ENCODE measurements around the gene ZNF791. TPM values are rescaled to one million over a fixed set of nuclear protein-coding genes. Genes with fewer than 3 reads are reported as not detected.
"Not testable (repeated sequence)": the region's sequence is repeated elsewhere in the genome, so short reads cannot be mapped to it uniquely, and the experiment has no call there.

ZNF791 gene
- total RNA-seq, 1 experiment from 2014 or later = 21.4 TPM

GRCh38 chr19:12672744-12673143 lies 62.0 kb downstream of the ZNF791 start:
- peaks cover 20% of the 10 kb centered on the region for H3K4me1 ChIP-seq (ENCODE audit: low read length)
- no peaks in the 10 kb centered on the region for H3K27me3 ChIP-seq (ENCODE audit: low read length)
- H3K27ac ChIP-seq (ENCODE audit: low read length) = no peak overlapping the region
- H3K9me3 ChIP-seq (ENCODE audit: low read length) = no peaks in the 10 kb centered on the region
- H4K20me1 ChIP-seq (ENCODE audit: insufficient read depth, low read depth, low read length) = no peaks in the 10 kb centered on the region
- no peak for DNase-seq
- no peak overlapping the region for H3K4me3 ChIP-seq (ENCODE audit: low read length)
- H3K79me2 ChIP-seq (ENCODE audit: low read length) = peaks cover 36% of the 10 kb centered on the region
- no peaks in the 10 kb centered on the region for H3K9me2 ChIP-seq (replicated peaks; ENCODE audit: insufficient read depth, low read length)
- peaks cover 17% of the 10 kb centered on the region for H3K36me3 ChIP-seq (ENCODE audit: insufficient read depth, low read length)
- H2AFZ ChIP-seq (ENCODE audit: low read length) = no peak overlapping the region
- no peak overlapping the region for H3K4me2 ChIP-seq (ENCODE audit: low read depth, low read length, poor library complexity, severe bottlenecking)
- H3K9ac ChIP-seq (ENCODE audit: low read length) = no peak overlapping the region

GRCh38 chr19:12675399-12675798 lies 64.7 kb downstream of the ZNF791 start:
- no peak overlapping the region for H3K9ac ChIP-seq (ENCODE audit: low read length)
- DNase-seq = no peak
- H3K36me3 ChIP-seq (ENCODE audit: insufficient read depth, low read length) = peaks cover 28% of the 10 kb centered on the region

GRCh38 chr19:12675940-12676339 lies 65.2 kb downstream of the ZNF791 start:
- Histone ChIP-seq H2AFZ (ENCODE audit: low read length) (no peak overlapping the region), H4K20me1 (ENCODE audit: insufficient read depth, low read depth, low read length) (no peaks in the 10 kb centered on the region), H3K9me3 (ENCODE audit: low read length) (no peaks in the 10 kb centered on the region), H3K4me1 (ENCODE audit: low read length) (peaks cover 6% of the 10 kb centered on the region), H3K36me3 (ENCODE audit: insufficient read depth, low read length) (peaks cover 28% of the 10 kb centered on the region), H3K4me2 (ENCODE audit: low read depth, low read length, poor library complexity, severe bottlenecking) (no peak overlapping the region), H3K4me3 (ENCODE audit: low read length) (no peak overlapping the region), H3K27ac (ENCODE audit: low read length) (no peak overlapping the region), H3K9ac (ENCODE audit: low read length) (no peak overlapping the region), H3K9me2 (replicated peaks; ENCODE audit: insufficient read depth, low read length) (no peaks in the 10 kb centered on the region), H3K79me2 (ENCODE audit: low read length) (peaks cover 23% of the 10 kb centered on the region), H3K27me3 (ENCODE audit: low read length) (no peaks in the 10 kb centered on the region)
- no peak for DNase-seq

More at GRCh38 chr19:12675399-12675798, 64.7 kb downstream of the ZNF791 start:
- H3K4me1 ChIP-seq (ENCODE audit: low read length) = peaks cover 10% of the 10 kb centered on the region
- no peaks in the 10 kb centered on the region for H3K27me3 ChIP-seq (ENCODE audit: low read length)
- no peaks in the 10 kb centered on the region for H4K20me1 ChIP-seq (ENCODE audit: insufficient read depth, low read depth, low read length)
- H3K79me2 ChIP-seq (ENCODE audit: low read length) = peaks cover 27% of the 10 kb centered on the region
- H3K4me2 ChIP-seq (ENCODE audit: low read depth, low read length, poor library complexity, severe bottlenecking) = no peak overlapping the region
- no peak overlapping the region for H3K4me3 ChIP-seq (ENCODE audit: low read length)
- H3K27ac ChIP-seq (ENCODE audit: low read length) = no peak overlapping the region
- no peaks in the 10 kb centered on the region for H3K9me3 ChIP-seq (ENCODE audit: low read length)
- H2AFZ ChIP-seq (ENCODE audit: low read length) = no peak overlapping the region
- no peaks in the 10 kb centered on the region for H3K9me2 ChIP-seq (replicated peaks; ENCODE audit: insufficient read depth, low read length)

DNA sequence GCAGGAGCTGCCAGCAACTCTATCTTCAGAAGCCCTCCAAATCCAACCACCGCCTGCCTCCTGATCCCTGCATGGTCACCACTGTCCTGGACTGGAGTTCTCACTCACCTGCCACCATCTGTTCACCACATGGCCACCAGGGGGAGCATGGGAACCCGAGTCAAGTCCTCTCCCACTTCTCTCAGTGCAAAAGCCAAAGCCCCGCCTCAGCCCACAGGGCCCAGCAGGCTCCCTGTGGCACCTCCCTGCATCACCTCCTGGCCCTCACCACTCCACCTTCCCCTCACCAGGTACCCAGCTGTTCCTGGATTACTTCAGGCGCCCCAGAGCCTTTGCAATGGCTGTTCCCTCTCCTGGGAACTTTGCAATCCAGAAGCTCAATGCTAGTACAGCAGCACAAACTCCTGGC lies 65.7 kb downstream of the ZNF791 start:
- H3K4me3 ChIP-seq (ENCODE audit: low read length) = no peak overlapping the region
- H4K20me1 ChIP-seq (ENCODE audit: insufficient read depth, low read depth, low read length) = no peaks in the 10 kb centered on the region
- H3K4me1 ChIP-seq (ENCODE audit: low read length) = peaks cover 6% of the 10 kb centered on the region
- peak; percentile 95 for DNase-seq
- H3K9me2 ChIP-seq (replicated peaks; ENCODE audit: insufficient read depth, low read length) = no peaks in the 10 kb centered on the region
- no peaks in the 10 kb centered on the region for H3K9me3 ChIP-seq (ENCODE audit: low read length)
- H3K36me3 ChIP-seq (ENCODE audit: insufficient read depth, low read length) = peaks cover 28% of the 10 kb centered on the region
- no peak overlapping the region for H3K4me2 ChIP-seq (ENCODE audit: low read depth, low read length, poor library complexity, severe bottlenecking)
- no peak overlapping the region for H3K9ac ChIP-seq (ENCODE audit: low read length)
- H3K27ac ChIP-seq (ENCODE audit: low read length) = no peak overlapping the region
- H3K79me2 ChIP-seq (ENCODE audit: low read length) = peaks cover 23% of the 10 kb centered on the region
- H2AFZ ChIP-seq (ENCODE audit: low read length) = no peak overlapping the region
- H3K27me3 ChIP-seq (ENCODE audit: low read length) = no peaks in the 10 kb centered on the region

GRCh38 chr19:12676928-12677327 lies 66.2 kb downstream of the ZNF791 start:
- Histone ChIP-seq H3K9me2 (replicated peaks; ENCODE audit: insufficient read depth, low read length) (no peaks in the 10 kb centered on the region), H3K79me2 (ENCODE audit: low read length) (peaks cover 23% of the 10 kb centered on the region), H3K9me3 (ENCODE audit: low read length) (no peaks in the 10 kb centered on the region), H3K36me3 (ENCODE audit: insufficient read depth, low read length) (peaks cover 28% of the 10 kb centered on the region), H3K9ac (ENCODE audit: low read length) (no peak overlapping the region), H3K27ac (ENCODE audit: low read length) (no peak overlapping the region), H3K27me3 (ENCODE audit: low read length) (no peaks in the 10 kb centered on the region), H2AFZ (ENCODE audit: low read length) (no peak overlapping the region), H4K20me1 (ENCODE audit: insufficient read depth, low read depth, low read length) (no peaks in the 10 kb centered on the region), H3K4me1 (ENCODE audit: low read length) (peaks cover 6% of the 10 kb centered on the region), H3K4me3 (ENCODE audit: low read length) (no peak overlapping the region), H3K4me2 (ENCODE audit: low read depth, low read length, poor library complexity, severe bottlenecking) (no peak overlapping the region)
- DNase-seq = no peak

DNA sequence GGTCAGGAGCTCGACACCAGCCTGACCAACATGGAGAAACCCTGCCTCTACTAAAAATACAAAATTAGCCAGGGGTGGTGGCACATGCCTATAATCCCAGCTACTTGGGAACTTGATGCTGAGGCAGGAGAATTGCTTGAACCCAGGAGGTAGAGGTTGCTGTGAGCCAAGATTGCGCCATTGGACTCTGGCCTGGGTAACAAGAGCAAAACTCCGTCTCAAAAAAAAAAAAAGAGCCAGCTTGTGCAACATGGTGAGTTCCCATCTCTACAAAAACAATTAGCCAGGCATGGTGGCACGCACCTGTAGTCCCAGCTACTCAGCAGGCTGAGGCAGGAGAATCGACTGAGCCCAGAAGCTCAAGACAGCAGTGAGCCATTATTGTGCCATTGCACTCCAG lies 67.3 kb downstream of the ZNF791 start:
- not testable (repeated sequence) for H3K9ac ChIP-seq (ENCODE audit: low read length); H3K27me3 ChIP-seq (ENCODE audit: low read length); H3K9me2 ChIP-seq (replicated peaks; ENCODE audit: insufficient read depth, low read length); H2AFZ ChIP-seq (ENCODE audit: low read length); DNase-seq; H3K9me3 ChIP-seq (ENCODE audit: low read length); H3K4me2 ChIP-seq (ENCODE audit: low read depth, low read length, poor library complexity, severe bottlenecking); H3K4me1 ChIP-seq (ENCODE audit: low read length); H3K4me3 ChIP-seq (ENCODE audit: low read length); H3K27ac ChIP-seq (ENCODE audit: low read length); H4K20me1 ChIP-seq (ENCODE audit: insufficient read depth, low read depth, low read length)
- peaks cover 23% of the 10 kb centered on the region for H3K79me2 ChIP-seq (ENCODE audit: low read length)
- peaks cover 28% of the 10 kb centered on the region for H3K36me3 ChIP-seq (ENCODE audit: insufficient read depth, low read length)

DNA sequence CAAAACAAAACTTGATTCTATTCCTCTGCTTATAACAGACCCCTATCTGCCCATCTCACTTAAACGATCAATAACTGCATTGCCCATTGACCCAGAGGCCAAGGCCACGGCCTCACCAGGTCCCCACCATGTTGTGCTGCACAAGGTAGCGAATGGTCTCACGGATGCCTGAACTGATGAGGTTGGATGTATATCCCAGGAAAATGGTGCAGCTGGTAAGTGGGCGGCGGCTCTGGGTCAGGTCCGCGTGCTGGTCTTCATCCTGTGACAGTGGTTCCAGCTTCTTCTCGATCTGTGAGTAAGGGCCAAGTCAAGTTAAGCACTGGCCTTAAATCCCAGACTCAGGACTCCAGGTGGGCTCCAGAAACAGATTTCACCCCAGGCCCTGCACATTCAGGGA lies 69.3 kb downstream of the ZNF791 start:
- peaks cover 23% of the 10 kb centered on the region for H3K79me2 ChIP-seq (ENCODE audit: low read length)
- DNase-seq = no peak
- no peaks in the 10 kb centered on the region for H3K9me2 ChIP-seq (replicated peaks; ENCODE audit: insufficient read depth, low read length)
- no peaks in the 10 kb centered on the region for H3K27me3 ChIP-seq (ENCODE audit: low read length)
- H3K27ac ChIP-seq (ENCODE audit: low read length) = no peak overlapping the region
- H3K9me3 ChIP-seq (ENCODE audit: low read length) = no peaks in the 10 kb centered on the region
- no peaks in the 10 kb centered on the region for H4K20me1 ChIP-seq (ENCODE audit: insufficient read depth, low read depth, low read length)
- H2AFZ ChIP-seq (ENCODE audit: low read length) = no peak overlapping the region
- H3K36me3 ChIP-seq (ENCODE audit: insufficient read depth, low read length) = peaks cover 23% of the 10 kb centered on the region
- H3K4me1 ChIP-seq (ENCODE audit: low read length) = peaks cover 6% of the 10 kb centered on the region
- peak overlapping the region; percentile 60 for H3K4me2 ChIP-seq (ENCODE audit: low read depth, low read length, poor library complexity, severe bottlenecking)
- H3K9ac ChIP-seq (ENCODE audit: low read length) = peak overlapping the region; percentile 43
- H3K4me3 ChIP-seq (ENCODE audit: low read length) = peak overlapping the region; percentile 55; the same call in 1 of the 2 replicates

DNA sequence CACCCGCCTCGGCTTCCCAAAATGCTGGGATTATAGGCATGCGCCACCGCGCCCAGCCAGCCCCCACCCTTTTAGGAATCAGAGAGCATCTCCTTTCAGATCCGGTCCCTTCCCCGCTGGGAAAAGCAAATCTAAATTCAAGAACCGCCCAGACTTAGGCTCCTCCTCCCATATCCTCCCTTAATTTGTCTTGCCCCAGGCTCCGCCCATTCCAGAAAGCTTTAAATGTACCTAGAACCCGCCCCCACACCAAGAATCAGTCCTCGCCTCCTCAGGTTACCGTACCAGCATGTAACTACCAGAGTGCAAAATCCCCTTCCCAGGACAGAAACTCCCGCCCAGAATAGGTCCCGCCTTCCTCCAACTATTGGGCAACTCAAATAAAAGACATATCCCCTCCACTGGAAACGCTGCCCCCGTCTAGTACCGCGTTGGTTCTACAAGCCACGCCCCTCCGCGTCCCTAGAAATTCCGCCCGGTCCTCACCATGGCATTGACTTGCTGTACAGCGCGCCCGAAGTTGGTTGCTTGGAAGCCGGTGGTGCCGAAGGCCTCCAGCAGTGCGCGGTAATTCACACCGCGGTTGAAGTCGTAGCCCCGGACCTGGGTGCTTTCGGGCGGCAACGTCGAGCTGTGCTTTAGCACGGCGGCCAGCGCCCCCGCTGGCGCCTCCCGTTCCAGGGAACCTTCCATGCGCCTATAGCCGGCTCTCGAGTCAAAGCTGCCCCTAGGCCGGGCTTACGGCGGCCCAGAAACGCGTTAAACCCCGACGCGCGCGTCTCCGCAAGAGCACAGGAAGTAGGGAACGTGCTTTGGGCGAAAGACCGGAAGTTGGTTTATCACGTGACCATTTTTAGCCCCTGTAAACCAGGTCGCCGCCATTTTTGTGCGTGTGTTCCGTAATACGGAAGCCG lies 70.6 kb downstream of the ZNF791 start, which contains the start of gene DHPS:
Gene DHPS, minus strand, starts transcription at position 807 of the 914 bp plus-strand sequence. Its CDS starts 114 bp downstream, at position 693.
- no peaks in the 10 kb centered on the region for H3K9me3 ChIP-seq (ENCODE audit: low read length)
- DNase-seq = peak; percentile 99
- no peaks in the 10 kb centered on the region for H3K27me3 ChIP-seq (ENCODE audit: low read length)
- peak within 1 kb of the TSS; percentile 81 for H3K4me2 ChIP-seq (ENCODE audit: low read depth, low read length, poor library complexity, severe bottlenecking)
- H4K20me1 ChIP-seq (ENCODE audit: insufficient read depth, low read depth, low read length) = no peaks in the 10 kb centered on the region
- no peaks in the 10 kb centered on the region for H3K9me2 ChIP-seq (replicated peaks; ENCODE audit: insufficient read depth, low read length)
- H2AFZ ChIP-seq (ENCODE audit: low read length) = peak within 1 kb of the TSS; percentile 81; the same call in 1 of the 2 replicates
- peak within 1 kb of the TSS; percentile 92 for H3K9ac ChIP-seq (ENCODE audit: low read length)
- peak within 1 kb of the TSS; percentile 90 for H3K27ac ChIP-seq (ENCODE audit: low read length)
- peak within 1 kb of the TSS; percentile 76 for H3K4me3 ChIP-seq (ENCODE audit: low read length)
- H3K36me3 ChIP-seq (ENCODE audit: insufficient read depth, low read length) = peaks cover 17% of the 10 kb centered on the region
- peaks cover 15% of the 10 kb centered on the region for H3K79me2 ChIP-seq (ENCODE audit: low read length)
- peaks cover 6% of the 10 kb centered on the region for H3K4me1 ChIP-seq (ENCODE audit: low read length)

Data from Karpas-422 (cell line).